ELF-1 (cell line): ENCODE measurements around the gene PDE6D.
"Not testable (repeated sequence)": the region's sequence is repeated elsewhere in the genome, so short reads cannot be mapped to it uniquely, and the experiment has no call there.

Experiments used
- DNase-seq: peaks from one replicate; pipeline ENCODE4 v3.0.0-alpha.2; 2016; ENCODE audit warnings: low read depth, low spot score

Gene PDE6D

GRCh38 chr2:231720292-231720986, 60.6 kb downstream of the PDE6D start:
- no peak for DNase-seq

DNA sequence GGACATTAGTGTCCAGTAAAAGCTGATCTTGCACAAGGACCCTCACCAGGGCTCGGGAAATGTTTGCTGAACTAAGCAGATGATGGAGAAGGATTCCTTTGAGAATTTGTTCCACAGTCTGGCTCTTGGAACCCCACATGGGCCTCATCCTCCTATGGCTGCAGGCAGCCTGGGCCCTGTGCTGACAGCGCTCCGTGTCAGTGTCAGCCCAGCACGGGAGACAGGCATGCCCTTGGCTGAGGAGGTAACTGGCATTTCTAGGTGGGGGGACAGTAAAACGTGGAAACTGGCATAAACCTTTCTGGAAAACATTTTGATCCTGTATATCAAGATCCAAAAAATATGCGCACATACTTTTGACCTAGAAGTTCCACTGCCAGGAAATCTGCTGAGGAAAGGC, 62.3 kb downstream of the PDE6D start:
- no peak for DNase-seq

- DNase-seq: peak; percentile 93
These were observed 63.6 kb downstream of the PDE6D start for GRCh38 chr2:231717281-231718171.

GRCh38 chr2:231716666-231717280, 64.3 kb downstream of the PDE6D start:
- DNase-seq: peak; percentile 51

DNA sequence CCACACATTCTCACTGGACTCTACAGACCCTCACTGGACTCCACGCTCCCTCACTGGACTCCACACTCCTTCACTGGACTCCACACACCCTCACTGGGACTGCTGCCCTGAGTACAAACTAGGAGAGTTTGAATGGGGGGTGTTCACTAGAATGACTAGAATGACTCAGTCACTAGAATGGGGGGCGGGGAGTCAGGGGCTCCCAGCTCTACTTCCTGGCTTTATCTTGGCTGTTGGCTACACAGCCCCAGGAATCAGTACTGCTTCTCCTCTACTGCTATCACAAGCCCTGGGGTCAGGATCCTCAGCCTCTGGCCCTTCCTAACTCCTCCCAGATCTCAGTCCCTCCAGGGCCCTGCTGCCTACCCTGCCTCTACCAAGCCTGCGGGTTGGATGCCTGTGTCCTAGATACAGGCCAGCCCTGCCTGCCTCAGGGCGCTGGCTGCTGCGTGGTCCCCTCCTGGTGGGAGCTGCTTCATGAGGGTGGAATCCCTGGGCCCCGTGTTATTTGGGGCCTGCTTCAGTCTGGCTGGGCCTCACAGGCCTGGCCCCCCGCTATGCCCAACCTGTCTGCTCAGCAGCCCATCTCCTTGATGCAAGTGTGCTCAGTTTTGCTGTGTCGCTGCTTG, 65.0 kb downstream of the PDE6D start:
- peak; percentile 89 for DNase-seq

DNA sequence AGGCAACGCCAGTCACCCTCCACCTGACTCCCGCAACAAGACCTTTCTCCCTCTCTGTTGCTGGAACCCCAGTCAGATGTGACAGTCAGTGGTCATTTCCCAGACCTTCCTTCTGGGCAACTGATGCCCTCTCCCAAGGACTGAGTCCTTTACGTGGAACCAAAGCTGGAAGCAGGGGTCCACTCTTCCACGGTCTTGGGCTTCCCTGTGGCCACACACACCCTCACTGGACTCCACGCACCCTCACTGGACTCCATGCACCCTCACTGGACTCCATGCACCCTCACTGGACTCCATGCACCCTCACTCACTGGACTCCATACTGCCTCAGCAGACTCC, 65.6 kb downstream of the PDE6D start:
- no peak for DNase-seq

- DNase-seq: peak; percentile 98
These were observed 66.2 kb downstream of the PDE6D start for GRCh38 chr2:231714639-231715498.

- peak; percentile 96 for DNase-seq
These were observed 67.1 kb downstream of the PDE6D start for GRCh38 chr2:231713730-231714638.

DNA sequence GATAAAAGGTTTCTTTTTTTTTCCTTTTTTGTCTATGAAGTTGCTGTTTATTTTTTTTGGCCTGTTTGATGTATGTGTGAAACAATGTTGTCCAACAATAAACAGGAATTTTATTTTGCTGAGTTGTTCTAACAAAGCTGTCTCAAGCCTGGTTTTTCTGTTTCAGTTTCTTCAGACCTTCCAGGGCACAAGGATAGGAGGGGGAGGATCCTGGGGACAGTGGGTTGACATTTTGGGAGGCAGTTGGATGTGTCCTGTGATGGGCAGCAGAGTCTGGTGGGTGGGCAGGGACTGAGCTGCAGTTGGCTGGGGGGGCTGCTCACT, 67.7 kb downstream of the PDE6D start:
- not testable (repeated sequence) for DNase-seq

DNA sequence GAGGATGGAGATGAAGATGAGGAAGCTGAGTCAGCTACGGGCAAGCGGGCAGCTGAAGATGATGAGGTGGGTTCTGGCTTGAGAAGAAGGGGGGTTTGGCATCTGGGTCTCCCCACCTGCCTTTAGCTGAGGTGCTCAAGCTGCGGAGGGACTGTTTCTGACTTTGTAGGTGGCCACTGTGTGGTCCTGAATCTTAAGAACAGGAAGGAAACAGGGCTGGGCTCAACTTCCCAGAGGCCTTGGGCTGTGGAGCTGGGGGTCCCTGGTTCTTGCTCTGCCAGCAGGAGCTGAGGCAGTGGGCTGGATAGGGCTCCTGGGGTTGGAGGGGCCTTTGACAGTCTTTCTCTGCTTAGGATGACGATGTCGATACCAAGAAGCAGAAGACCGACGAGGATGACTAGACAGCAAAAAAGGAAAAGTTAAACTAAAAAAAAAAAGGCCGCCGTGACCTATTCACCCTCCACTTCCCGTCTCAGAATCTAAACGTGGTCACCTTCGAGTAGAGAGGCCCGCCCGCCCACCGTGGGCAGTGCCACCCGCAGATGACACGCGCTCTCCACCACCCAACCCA, 68.5 kb downstream of the PDE6D start:
- not testable (repeated sequence) for DNase-seq

DNA sequence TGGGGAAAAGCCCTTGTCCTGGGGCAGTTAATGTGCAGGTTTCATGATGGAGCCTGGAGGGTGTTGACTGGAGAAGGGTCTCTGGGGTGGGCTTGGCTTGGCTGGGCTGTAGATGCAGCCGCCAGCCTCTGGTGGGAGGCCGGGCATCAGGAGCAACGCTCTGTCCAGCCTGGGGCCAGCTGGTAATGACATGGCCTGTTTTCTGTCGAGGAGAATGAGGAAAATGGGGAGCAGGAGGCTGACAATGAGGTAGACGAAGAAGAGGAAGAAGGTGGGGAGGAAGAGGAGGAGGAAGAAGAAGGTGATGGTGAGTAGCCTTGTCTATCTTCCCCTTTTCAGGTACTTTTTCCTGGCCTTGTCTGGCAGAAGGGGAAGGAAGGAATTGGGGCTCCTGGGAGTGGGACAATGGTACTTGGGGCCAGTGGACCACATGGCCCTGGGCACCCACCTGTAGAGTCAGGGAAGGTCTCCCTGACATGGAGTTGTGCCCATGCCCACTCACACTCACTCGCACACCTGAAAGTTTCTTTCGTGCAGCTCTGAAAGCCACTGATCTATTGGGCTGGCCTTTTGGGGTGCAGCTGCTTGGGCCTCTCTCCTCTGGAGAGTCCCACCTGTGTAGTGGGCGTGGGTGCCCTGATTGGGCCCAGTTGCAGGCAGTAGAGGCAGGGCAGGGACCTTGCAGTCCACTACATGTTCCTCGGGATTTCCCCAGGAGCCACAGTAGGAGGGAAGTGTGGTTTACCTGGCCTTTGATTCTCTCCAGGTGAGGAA, 69.2 kb downstream of the PDE6D start:
- peak; percentile 57 for DNase-seq

GRCh38 chr2:231710799-231711676, 70.0 kb downstream of the PDE6D start:
- peak; percentile 58 for DNase-seq

GRCh38 chr2:231709981-231710798, 70.9 kb downstream of the PDE6D start:
- DNase-seq: peak; percentile 77

DNA sequence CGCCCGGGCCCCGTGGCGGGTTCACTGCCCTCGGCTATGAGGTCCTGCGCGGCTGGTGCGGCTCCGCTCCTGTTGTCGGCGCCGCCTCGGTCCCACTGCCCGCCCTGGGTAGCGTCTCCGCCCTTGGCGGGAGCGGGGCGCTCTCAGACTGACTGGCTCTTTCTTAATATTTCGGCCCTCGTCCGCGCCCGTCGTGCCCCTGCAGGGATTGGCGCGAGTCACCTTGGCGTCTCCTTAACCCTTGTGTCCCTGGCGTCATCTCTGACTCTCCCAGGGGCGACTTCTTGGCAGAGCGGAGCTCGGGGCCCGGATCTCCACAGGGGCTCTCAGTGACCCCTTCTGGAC, 71.5 kb downstream of the PDE6D start:
- DNase-seq: no peak

GRCh38 chr2:231708773-231709635, 72.1 kb downstream of the PDE6D start:
- DNase-seq: peak; percentile 70
